CD4-positive, alpha-beta memory T cell (primary cell): Measurements from ENCODE around the gene CREBL2. TPM values are rescaled to one million over a fixed set of nuclear protein-coding genes. Genes with fewer than 3 reads are reported as not detected.
A peak's percentile ranks its signal among the peaks of the same experiment; 100 is the strongest.
"Not testable (repeated sequence)": the region's sequence is repeated elsewhere in the genome, so short reads cannot be mapped to it uniquely, and the experiment has no call there.

Source experiments
- CTCF ChIA-PET: fragments of 350-600 bp; sonication (Branson Sonifier 250); formaldehyde crosslinking; loops from one replicate; lab custom pipeline; 2021; ENCODE audit warnings: inconsistent platforms; ENCODE audit not compliant: partially characterized antibody; lab: Charles Lee
- POLR2A ChIA-PET: fragments of 350-600 bp; sonication (Branson Sonifier 250); formaldehyde crosslinking; loops from one replicate; lab custom pipeline; 2021; ENCODE audit not compliant: partially characterized antibody; lab: Charles Lee
- DNase-seq, 5 donors: peaks; one replicate each; pipeline versions ENCODE4 v3.0.0 to v3.0.0-alpha.2; 2020 to 2022; ENCODE audit warnings: mixed read lengths in 1 of 5
- H3K27ac ChIP-seq: one replicate; pipeline ENCODE4 v1.7.0; 2013; ENCODE audit warnings: low read depth, low read length
- H3K27me3 ChIP-seq: 2 replicates; pipeline ENCODE4 v1.7.0; 2013; ENCODE audit warnings: mild to moderate bottlenecking, low read length, moderate library complexity; ENCODE audit not compliant: insufficient read depth
- H3K36me3 ChIP-seq: 2 replicates; pipeline ENCODE4 v1.7.0; 2013; ENCODE audit warnings: mild to moderate bottlenecking, low read length, moderate library complexity; ENCODE audit not compliant: insufficient read depth
- H3K4me1 ChIP-seq: 2 replicates; pipeline ENCODE4 v1.7.0; 2013; ENCODE audit warnings: mild to moderate bottlenecking, low read length, moderate library complexity; ENCODE audit not compliant: insufficient read depth
- H3K4me3 ChIP-seq, 2 donors: one replicate each; pipeline ENCODE4 v1.7.0; 2013; ENCODE audit warnings: low read length in 2 of 2, mild to moderate bottlenecking in 1 of 2
- H3K9me3 ChIP-seq, 2 donors: one replicate each; pipeline ENCODE4 v1.7.0; 2013; ENCODE audit warnings: low read length in 2 of 2, control low read depth in 1 of 2; ENCODE audit not compliant: control insufficient read depth in 1 of 2
- H3K27ac Mint-ChIP-seq, 7 donors: one replicate each; pipeline ENCODE4 v1.8.0; 2020 to 2021; ENCODE audit warnings: mixed read lengths in 7 of 7, mild to moderate bottlenecking in 6 of 7, inconsistent platforms in 3 of 7, moderate library complexity in 3 of 7
- H3K27me3 Mint-ChIP-seq, 2 donors: one replicate each; pipeline ENCODE4 v1.8.0; 2020 to 2021; ENCODE audit warnings: mixed read lengths in 2 of 2
- H3K36me3 Mint-ChIP-seq, 2 donors: one replicate each; pipeline ENCODE4 v1.8.0; 2020 to 2021; ENCODE audit warnings: mixed read lengths in 2 of 2, inconsistent platforms in 1 of 2, mild to moderate bottlenecking in 1 of 2
- H3K4me1 Mint-ChIP-seq, 4 donors: one replicate each; pipeline ENCODE4 v1.8.0; 2020 to 2021; ENCODE audit warnings: mixed read lengths in 4 of 4, mild to moderate bottlenecking in 1 of 4
- H3K4me3 Mint-ChIP-seq, 8 donors: one replicate each; pipeline ENCODE4 v1.8.0; 2020 to 2021; ENCODE audit warnings: mixed read lengths in 8 of 8, mild to moderate bottlenecking in 7 of 8, moderate library complexity in 6 of 8, inconsistent platforms in 3 of 8
- H3K9me3 Mint-ChIP-seq, 8 donors: one replicate each; pipeline ENCODE4 v1.8.0; 2020 to 2021; ENCODE audit warnings: mixed read lengths in 8 of 8, mild to moderate bottlenecking in 5 of 8, inconsistent platforms in 3 of 8, moderate library complexity in 1 of 8
- intact Hi-C: fragments of 100-400 bp; cut with micrococcal nuclease; formaldehyde crosslinking; loops from one replicate; pipeline ENCODE4 v1.15.1; 2023
- polyA plus RNA-seq, 2 donors: library from polyadenylated mRNA; unstranded; fragments of 300-500 nt; fragmentation: Illumina TruSeq; gene quantifications; one replicate each; pipeline ENCODE4 v1.2.3, GENCODE V29; 2021
- total RNA-seq, 2 experiments: library from RNA; stranded (reverse); gene quantifications; one replicate each; pipeline ENCODE4 v1.2.3, GENCODE V29; 2021

Gene CREBL2
- total and polyA plus RNA-seq, 4 experiments from 2014 or later, result 51.0 to 107 (median 61.8) TPM

DNA sequence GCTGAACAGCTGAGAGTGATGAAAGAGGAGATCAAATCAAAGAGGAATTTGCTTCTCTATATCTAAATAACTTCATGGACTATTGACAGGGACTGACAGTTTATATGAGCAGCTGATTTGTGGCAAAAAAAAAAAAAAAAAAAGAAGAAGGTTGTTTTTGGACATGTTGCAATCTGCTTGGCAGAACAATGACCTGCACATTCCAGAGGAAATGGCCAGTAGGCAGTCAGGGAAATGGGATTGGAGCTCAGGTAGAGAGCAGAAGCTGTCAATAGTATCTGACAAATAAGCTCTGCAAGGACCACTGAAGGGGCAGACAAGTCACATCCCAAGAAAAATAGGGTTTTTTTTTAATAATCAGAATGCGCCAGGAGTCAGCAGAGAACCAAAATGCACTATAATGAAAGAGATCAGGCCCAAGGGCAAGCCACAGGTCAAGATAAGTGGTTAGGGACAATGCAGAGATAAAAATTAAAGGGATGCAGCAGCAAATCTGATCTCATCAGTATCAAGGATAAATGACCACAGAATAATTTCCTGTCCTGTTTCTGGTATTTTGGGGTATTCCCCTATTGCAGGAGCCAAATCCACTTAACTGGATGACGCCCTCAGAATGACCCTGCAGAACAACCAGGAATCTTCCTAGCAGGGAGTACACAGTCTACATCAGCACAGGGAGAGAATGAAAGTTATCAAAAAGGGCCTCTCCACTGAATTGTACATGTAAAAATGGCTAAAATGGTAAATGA lies 26.4 kb upstream of the CREBL2 start:
- H3K36me3 ChIP-seq, result no peaks in the 10 kb centered on the region
- DNase-seq, result no peak
- ChIA-PET POLR2A (no interaction called here), CTCF (no interaction called here)
- Mint-ChIP-seq H3K27ac (no peak overlapping the region), H3K4me1 (peaks cover 17 to 19% (median 18%) of the 10 kb centered on the region in 4 donors), H3K36me3 (no peaks in the 10 kb centered on the region), H3K27me3 (peaks cover 0 to 2% of the 10 kb centered on the region in 2 donors), H3K9me3 (no peaks in the 10 kb centered on the region), H3K4me3 (no peak overlapping the region)
- no peaks in the 10 kb centered on the region for H3K27me3 ChIP-seq
- no peak overlapping the region for H3K27ac ChIP-seq
- H3K4me3 ChIP-seq, result no peak overlapping the region
- intact Hi-C loops, result no loop called here
- no peaks in the 10 kb centered on the region for H3K9me3 ChIP-seq
- peaks cover 14% of the 10 kb centered on the region for H3K4me1 ChIP-seq

DNA sequence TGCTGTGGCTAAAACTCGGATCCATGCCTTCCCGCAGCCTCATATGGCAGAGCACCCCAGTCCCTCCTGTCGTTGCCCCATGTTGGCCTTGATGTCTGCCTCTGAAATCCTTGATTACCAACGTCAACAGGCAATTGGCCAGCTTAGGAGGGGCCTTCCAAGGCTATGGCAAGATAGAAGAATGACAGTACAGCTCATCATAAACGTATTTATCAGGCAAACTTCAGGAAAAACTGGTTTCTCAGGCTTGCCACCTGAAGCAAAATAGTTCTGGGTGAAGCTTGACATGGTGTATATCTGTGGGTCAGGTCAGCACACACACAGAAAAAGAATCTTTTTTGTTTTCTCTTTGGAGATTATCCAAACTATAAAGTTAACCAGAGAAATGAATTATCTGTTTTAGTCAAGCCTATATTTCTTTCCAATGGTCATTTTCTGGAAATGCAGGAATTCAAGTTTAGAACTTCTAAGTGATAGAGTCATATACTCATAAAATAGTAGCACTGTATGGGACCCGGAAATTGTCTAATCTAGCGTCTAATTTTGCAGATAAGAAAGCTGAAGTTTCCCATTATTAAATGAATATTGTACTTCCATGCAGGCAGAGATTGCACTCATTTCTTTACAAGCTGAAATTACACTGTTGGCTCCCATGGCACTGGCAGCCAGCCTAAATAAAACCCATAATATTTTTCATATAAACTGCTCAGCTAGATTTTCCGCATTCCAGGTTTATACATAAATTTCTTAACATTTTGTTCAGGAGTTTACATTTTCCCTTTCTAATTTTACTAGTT lies 24.6 kb upstream of the CREBL2 start:
- Mint-ChIP-seq H3K9me3 (no peaks in the 10 kb centered on the region), H3K27me3 (peaks cover 1 to 2% of the 10 kb centered on the region in 2 donors), H3K36me3 (no peaks in the 10 kb centered on the region), H3K27ac (no peak overlapping the region), H3K4me1 (peaks cover 12 to 16% (median 15%) of the 10 kb centered on the region in 4 donors), H3K4me3 (no peak overlapping the region)
- CTCF ChIA-PET, result no interaction called here
- POLR2A ChIA-PET, result no interaction called here
- Histone ChIP-seq H3K27ac (no peak overlapping the region), H3K36me3 (no peaks in the 10 kb centered on the region), H3K4me3 (no peak overlapping the region), H3K9me3 (no peaks in the 10 kb centered on the region), H3K4me1 (peaks cover 12% of the 10 kb centered on the region), H3K27me3 (no peaks in the 10 kb centered on the region)
- intact Hi-C loops, result no loop called here
- no peak for DNase-seq

DNA sequence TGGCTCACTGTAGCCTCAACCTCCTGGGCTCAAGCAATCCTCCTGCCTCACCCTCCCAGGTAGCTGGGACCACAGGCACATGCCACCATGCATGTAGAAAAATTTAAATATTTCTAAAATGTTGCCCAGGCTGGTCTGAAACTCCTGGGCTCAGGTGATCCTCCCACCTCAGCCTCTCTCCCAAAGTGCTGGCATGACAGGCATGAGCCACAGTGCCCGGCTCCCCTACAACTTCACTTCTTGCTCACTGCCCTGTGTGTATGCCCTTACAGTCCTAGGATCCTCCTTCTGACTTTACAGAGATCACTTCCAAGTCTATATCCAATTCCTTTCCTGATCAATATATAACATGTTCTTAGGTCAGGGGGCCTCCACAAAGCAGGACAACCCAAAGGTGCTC lies 23.8 kb upstream of the CREBL2 start:
- Mint-ChIP-seq H3K27me3 (peaks cover 1 to 2% of the 10 kb centered on the region in 2 donors), H3K4me1 (peaks cover 4 to 8% (median 7%) of the 10 kb centered on the region in 4 donors), H3K9me3 (no peaks in the 10 kb centered on the region), H3K36me3 (no peaks in the 10 kb centered on the region), H3K4me3 (no peak overlapping the region), H3K27ac (peak overlapping the region in 1 of 7 donors; percentile 10)
- Histone ChIP-seq H3K9me3 (no peaks in the 10 kb centered on the region), H3K4me3 (no peak overlapping the region), H3K4me1 (peaks cover 4% of the 10 kb centered on the region), H3K27ac (no peak overlapping the region), H3K27me3 (no peaks in the 10 kb centered on the region), H3K36me3 (no peaks in the 10 kb centered on the region)
- intact Hi-C loops, result no loop called here
- DNase-seq, result no peak
- ChIA-PET CTCF (interaction anchor here (0.6 to 1.0 kb wide), 2 partner anchors 24 to 1043 kb away, joined by 3 read pairs; no protein-coding TSS in a partner anchor), POLR2A (no interaction called here)

DNA sequence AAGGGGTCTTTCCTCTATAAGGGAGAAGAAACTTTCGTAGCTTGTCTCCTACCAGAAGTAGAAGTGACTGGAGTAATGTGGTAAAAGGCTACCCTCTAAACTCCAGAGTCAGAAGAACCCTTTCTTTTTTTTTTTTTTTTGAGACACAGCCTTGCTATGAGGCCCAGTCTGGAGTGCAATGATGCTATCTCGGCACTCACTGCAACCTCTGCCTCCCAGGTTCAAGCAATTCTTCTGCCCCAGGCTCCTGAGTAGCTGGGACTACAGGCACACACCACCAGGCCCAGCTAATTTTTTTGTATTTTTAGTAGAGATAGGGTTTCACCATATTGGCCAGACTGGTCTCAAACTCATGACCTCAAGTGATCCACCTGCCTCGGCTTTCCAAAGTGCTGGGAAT lies 23.2 kb upstream of the CREBL2 start:
- POLR2A ChIA-PET, H3K9me3 Mint-ChIP-seq, H3K27me3 Mint-ChIP-seq, DNase-seq, H3K27ac Mint-ChIP-seq, H3K9me3 ChIP-seq, H3K36me3 Mint-ChIP-seq, H3K4me3 ChIP-seq, intact Hi-C loops, H3K27ac ChIP-seq, H3K27me3 ChIP-seq, H3K36me3 ChIP-seq, H3K4me3 Mint-ChIP-seq, H3K4me1 ChIP-seq, H3K4me1 Mint-ChIP-seq: not testable (repeated sequence)
- CTCF ChIA-PET, result interaction anchor here (0.6 to 1.0 kb wide), 4 partner anchors 24 to 1043 kb away, joined by 3 to 4 read pairs (median 3); no protein-coding TSS in a partner anchor

DNA sequence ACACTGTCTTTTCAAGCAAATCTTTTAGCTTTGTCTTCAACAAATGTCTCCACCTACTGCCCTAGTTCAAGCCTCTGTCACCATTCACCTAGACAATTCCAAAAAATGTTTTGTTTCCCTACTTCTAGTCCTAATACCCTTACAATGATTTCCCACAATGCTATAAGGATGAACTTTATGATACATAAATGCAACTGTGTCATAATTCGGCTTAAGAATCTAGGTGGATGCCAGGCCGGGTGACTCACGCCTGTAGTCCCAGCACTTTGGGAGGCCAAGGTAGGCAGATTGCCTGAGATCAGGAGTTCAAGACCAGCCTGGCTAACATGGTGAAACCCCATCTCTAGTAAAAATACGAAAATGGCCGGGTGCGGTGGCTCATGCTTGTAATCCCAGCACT lies 20.7 kb upstream of the CREBL2 start:
- Histone ChIP-seq H3K4me1 (no peaks in the 10 kb centered on the region), H3K36me3 (no peaks in the 10 kb centered on the region), H3K27me3 (no peaks in the 10 kb centered on the region), H3K27ac (no peak overlapping the region), H3K9me3 (no peaks in the 10 kb centered on the region), H3K4me3 (no peak overlapping the region)
- DNase-seq, result no peak
- intact Hi-C loops, result no loop called here
- CTCF ChIA-PET, result interaction anchor here (0.7 to 2.2 kb wide), 3 partner anchors 16 to 69 kb away, joined by 3 to 7 read pairs (median 4); no protein-coding TSS in a partner anchor
- POLR2A ChIA-PET, result interaction anchor here (0.5 kb wide), 1 partner anchor 13 kb away, joined by 3 read pairs; no protein-coding TSS in a partner anchor
- H3K27ac Mint-ChIP-seq, result peak overlapping the region in 1 of 7 donors; percentile 16
- peaks cover 0 to 6% (median 3%) of the 10 kb centered on the region in 4 donors for H3K4me1 Mint-ChIP-seq
- no peaks in the 10 kb centered on the region for H3K36me3 Mint-ChIP-seq
- no peaks in the 10 kb centered on the region for H3K9me3 Mint-ChIP-seq
- peaks cover 1 to 2% of the 10 kb centered on the region in 2 donors for H3K27me3 Mint-ChIP-seq
- H3K4me3 Mint-ChIP-seq, result no peak overlapping the region

DNA sequence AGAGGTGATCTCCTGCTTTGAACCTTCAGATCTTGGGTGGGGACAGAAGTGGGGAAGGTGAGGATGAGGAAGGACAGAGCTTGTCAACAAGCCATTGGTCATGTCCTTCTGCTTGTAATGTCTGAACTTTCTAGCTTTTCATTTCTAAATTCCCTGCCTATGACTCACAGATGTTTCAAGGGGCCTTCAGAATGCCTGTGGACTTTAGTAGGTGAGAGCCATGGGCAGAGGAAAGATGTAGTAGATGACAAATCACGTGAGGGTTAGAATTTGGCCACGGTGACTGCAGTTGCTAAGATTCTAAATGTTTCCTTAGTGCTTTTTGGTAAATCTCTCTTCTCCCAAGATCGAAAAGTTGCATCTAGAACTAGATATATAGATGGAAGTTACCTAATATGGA lies 18.7 kb upstream of the CREBL2 start:
- ChIA-PET POLR2A (no interaction called here), CTCF (interaction anchor here (1.4 to 2.2 kb wide), 3 partner anchors 8 to 144 kb away, joined by 3 to 7 read pairs (median 4); no protein-coding TSS in a partner anchor)
- intact Hi-C loops, result no loop called here
- no peaks in the 10 kb centered on the region for H3K27me3 ChIP-seq
- Mint-ChIP-seq H3K27ac (peak overlapping the region in 1 of 7 donors; percentile 16), H3K36me3 (no peaks in the 10 kb centered on the region), H3K4me3 (no peak overlapping the region), H3K4me1 (peaks cover 0 to 6% (median 4%) of the 10 kb centered on the region in 4 donors), H3K27me3 (peaks cover 1 to 2% of the 10 kb centered on the region in 2 donors), H3K9me3 (no peaks in the 10 kb centered on the region)
- H3K36me3 ChIP-seq, result no peaks in the 10 kb centered on the region
- DNase-seq, result no peak
- no peak overlapping the region for H3K4me3 ChIP-seq
- no peaks in the 10 kb centered on the region for H3K9me3 ChIP-seq
- H3K27ac ChIP-seq, result no peak overlapping the region
- no peaks in the 10 kb centered on the region for H3K4me1 ChIP-seq

DNA sequence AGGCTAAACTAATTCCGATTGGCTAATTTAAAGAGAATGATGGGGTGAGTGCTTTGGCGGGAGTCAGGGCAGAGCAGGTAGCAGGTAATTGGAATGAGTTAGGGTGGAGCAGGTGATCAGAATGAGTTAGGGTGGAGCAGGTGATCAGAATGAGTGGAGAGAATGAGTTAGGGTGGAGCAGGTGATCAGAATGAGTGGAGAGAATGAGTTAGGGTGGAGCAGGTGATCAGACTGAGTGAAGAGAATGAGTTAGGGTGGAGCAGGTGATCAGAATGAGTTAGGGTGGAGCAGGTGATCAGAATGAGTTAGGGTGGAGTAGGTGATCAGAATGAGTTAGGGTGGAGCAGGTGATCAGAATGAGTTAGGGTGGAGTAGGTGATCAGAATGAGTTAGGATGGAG lies 15.7 kb upstream of the CREBL2 start:
- H3K27me3 Mint-ChIP-seq, H3K36me3 Mint-ChIP-seq, H3K4me1 ChIP-seq, intact Hi-C loops, CTCF ChIA-PET, H3K9me3 ChIP-seq, H3K36me3 ChIP-seq, POLR2A ChIA-PET, H3K4me1 Mint-ChIP-seq, H3K9me3 Mint-ChIP-seq, DNase-seq, H3K27ac ChIP-seq, H3K4me3 Mint-ChIP-seq, H3K4me3 ChIP-seq, H3K27me3 ChIP-seq: not testable (repeated sequence)
- peak overlapping the region in 1 of 7 donors; percentile 9 for H3K27ac Mint-ChIP-seq
